GM12878 (cell line): ENCODE results near the gene EPHB1. TPM values are rescaled to one million over a fixed set of nuclear protein-coding genes. Genes with fewer than 3 reads are reported as not detected.

Source experiments
- ATAC-seq: fragments of 200-7000 bp; cut with Tn5 transposase; 3 replicates; pipeline ENCODE4 v1.9.1; 2020; ENCODE audit warnings: mild to moderate bottlenecking, moderate library complexity
- BruUV-seq: library from RNA; stranded (reverse); fragments of 400-500 nt; replicated peaks from 2 replicates; lab custom pipeline; 2021; lab: Mats Ljungman, UMichigan
- CTCF ChIA-PET: fragments of 300-600 bp; sonication (Branson Sonifier 250); formaldehyde crosslinking; extraction: SDS; loops from one replicate; lab custom pipeline; 2021; ENCODE audit warnings: inconsistent platforms; lab: Yijun Ruan, JAX
- POLR2A ChIA-PET: fragments of 350-600 bp; formaldehyde crosslinking; extraction: SDS; loops from one replicate; lab custom pipeline; 2021; ENCODE audit warnings: inconsistent platforms; lab: Charles Lee
- RAD21 ChIA-PET: fragments of 300-600 bp; sonication (Branson Sonifier 250); formaldehyde crosslinking; loops from one replicate; lab custom pipeline; 2023; ENCODE audit warnings: antibody characterized with exemption; ENCODE audit not compliant: unreplicated experiment; lab: Charles Lee
- SMC1A ChIA-PET: fragments of 300-600 bp; sonication (Branson Sonifier 250); formaldehyde crosslinking; loops from one replicate; lab custom pipeline; 2023; ENCODE audit not compliant: unreplicated experiment, uncharacterized antibody; lab: Charles Lee
- DNase-seq: peaks from one replicate; pipeline ENCODE4 v3.0.0-alpha.2; 2011; ENCODE audit warnings: low read depth, low spot score
- FAIRE-seq: peaks from 3 replicates; lab custom pipeline; 2011; peaks lifted over from hg19 to GRCh38; lab: Jason Lieb, UNC
- H2AFZ ChIP-seq: 2 replicates; pipeline ENCODE4 v1.6.0; 2011; ENCODE audit warnings: low read depth, low read length, control low read depth; ENCODE audit not compliant: control insufficient read depth
- H3K27ac ChIP-seq: 2 replicates; pipeline ENCODE4 v1.5.1; 2011; ENCODE audit warnings: control low read depth; ENCODE audit not compliant: control insufficient read depth, insufficient read depth
- H3K27me3 ChIP-seq, 2 experiments: replicated peaks in 1 of 2; 2 replicates each; pipeline versions ENCODE4 v1.6.0 to v1.6.1; 2011; ENCODE audit warnings: low read length in 1 of 2; ENCODE audit not compliant: control insufficient read depth in 2 of 2, insufficient read depth in 2 of 2
- H3K36me3 ChIP-seq, 2 experiments: 2 replicates each; pipeline ENCODE4 v1.5.1; 2011; ENCODE audit warnings: low read length in 1 of 2; ENCODE audit not compliant: control insufficient read depth in 2 of 2, insufficient read depth in 2 of 2
- H3K4me1 ChIP-seq: 2 replicates; pipeline ENCODE4 v1.6.1; 2011; ENCODE audit warnings: mild to moderate bottlenecking, low read length, moderate library complexity, mixed read lengths; ENCODE audit not compliant: control insufficient read depth, insufficient read depth
- H3K4me2 ChIP-seq: 2 replicates; pipeline ENCODE4 v1.6.0; 2011; ENCODE audit warnings: control low read depth; ENCODE audit not compliant: control insufficient read depth, insufficient read depth
- H3K4me3 ChIP-seq: fragments of 200-600 bp; sonication (generic); 2 replicates; pipeline ENCODE4 v1.5.1; 2016
- H3K79me2 ChIP-seq: 2 replicates; pipeline ENCODE4 v1.6.0; 2011; ENCODE audit warnings: low read length; ENCODE audit not compliant: control insufficient read depth, insufficient read depth
- H3K9ac ChIP-seq: 2 replicates; pipeline ENCODE4 v1.8.0; 2011; ENCODE audit warnings: low read length, control low read depth, mixed read lengths; ENCODE audit not compliant: control insufficient read depth, insufficient read depth
- H3K9me3 ChIP-seq: replicated peaks from 3 replicates; pipeline ENCODE4 v1.5.1; 2011; ENCODE audit warnings: mild to moderate bottlenecking, low read length; ENCODE audit not compliant: control insufficient read depth, insufficient read depth
- H4K20me1 ChIP-seq: 2 replicates; pipeline ENCODE4 v1.6.0; 2011; ENCODE audit not compliant: control insufficient read depth, insufficient read depth
- EGR1 ChIP-seq, 2 experiments: IDR thresholded peaks; 1 replicate in 1 of 2; 2 replicates in 1 of 2; pipeline ENCODE4 v1.6.1; 2011 to 2012; ENCODE audit warnings: low read depth in 2 of 2, low read length in 2 of 2, borderline replicate concordance in 1 of 2, mild to moderate bottlenecking in 1 of 2, moderate library complexity in 1 of 2
- GABPA ChIP-seq: IDR thresholded peaks from 2 replicates; pipeline ENCODE4 v1.6.1; 2014; ENCODE audit warnings: antibody characterized with exemption, low read depth, mild to moderate bottlenecking, inconsistent platforms
- NRF1 ChIP-seq: conservative IDR thresholded peaks from 2 replicates; pipeline ENCODE4 v1.6.1; 2011; ENCODE audit warnings: mild to moderate bottlenecking, low read depth, low read length, improper control_type of control experiment
- RB1 ChIP-seq: fragments of 450-650 bp; formaldehyde crosslinking; IDR thresholded peaks from 2 replicates; pipeline ENCODE4 v1.6.1; 2017; ENCODE audit warnings: mild to moderate bottlenecking, borderline replicate concordance
- SMC3 ChIP-seq: IDR thresholded peaks from 2 replicates; pipeline ENCODE4 v1.6.1; 2011; ENCODE audit warnings: low read length, improper control_type of control experiment, borderline replicate concordance
- WGBS: methylation state at CpG from one replicate; pipeline ENCODE4 v1.1.6; 2016; ENCODE audit warnings: low lambda C conversion rate; ENCODE audit not compliant: insufficient replicate concordance, insufficient coverage; ENCODE audit errors: missing lambda C conversion rate; 5-methylcytosine and 5-hydroxymethylcytosine counted together
- in situ Hi-C: fragments of 300-500 bp; cut with MboI; formaldehyde crosslinking; loops from 9 replicates; pipeline ENCODE4 v1.14.3; 2018; ENCODE audit warnings: mixed read lengths
- intact Hi-C: fragments of 100-400 bp; cut with micrococcal nuclease; formaldehyde crosslinking; loops from one replicate; pipeline ENCODE4 v1.14.2; 2022; ENCODE audit not compliant: unreplicated experiment
- polyA plus RNA-seq, 11 experiments: library from polyadenylated mRNA; depleted of rRNA in 4 of 11; unstranded in 6 of 11; stranded (reverse) in 5 of 11; fragments of >200 nt; fragmentation: Nextera tagmentation in 4 of 11; fragmentation: Illumina TruSeq in 1 of 11; extraction: Ambion mirVana in 4 of 11; extraction: Trizol in 1 of 11; gene quantifications; 1 replicate in 1 of 11; 2 replicates in 10 of 11; pipeline versions ENCODE4 v1.2.1 to v1.2.3, GENCODE V29; 2011 to 2016; ENCODE audit warnings: inconsistent platforms in 2 of 11, missing spikeins in 2 of 11, low read depth in 1 of 11
- total RNA-seq, 4 experiments: library from RNA; depleted of rRNA in 3 of 4; stranded (reverse); fragments of >200 nt in 3 of 4; fragmentation: Illumina TruSeq in 1 of 4; extraction: Trizol in 1 of 4; gene quantifications; 2 replicates each; pipeline versions ENCODE4 v1.2.1 to v1.2.3, GENCODE V29; 2013 to 2021
- TF ChIP-seq, protein P1 (sequence below): fragments of 450-650 bp; IDR thresholded peaks from 2 replicates; pipeline ENCODE4 v1.6.1; 2018; ENCODE audit warnings: borderline replicate concordance, mild to moderate bottlenecking; ENCODE audit not compliant: partially characterized antibody

EPHB1 gene
- total and polyA plus RNA-seq, 10 of the 15 experiments (the other 5 are each of a cell fraction or from before 2014, with no cell fraction given) = 0.33 to 23.8 (median 1.2) TPM

- ATAC-seq (no peak), DNase-seq (no peak), FAIRE-seq (no peak)
- H2AFZ ChIP-seq = no peak overlapping the region
- no peaks in the 10 kb centered on the region for H3K27me3 ChIP-seq
- CTCF ChIA-PET = interaction anchor here (0.5 to 1.1 kb wide), 2 partner anchors 11 to 176 kb away, joined by 3 read pairs; no protein-coding TSS in a partner anchor
- POLR2A ChIA-PET = no interaction called here
- TF ChIP-seq SMC3 (no peak), GABPA (no peak), NRF1 (no peak), EGR1 (IDR thresholded peaks at IDR 0.05; ENCODE audit: borderline replicate concordance in 1 of 2, low read depth in 2 of 2, low read length in 2 of 2) (no peak), RB1 (no peak)
- TF ChIP-seq, protein P1, sequence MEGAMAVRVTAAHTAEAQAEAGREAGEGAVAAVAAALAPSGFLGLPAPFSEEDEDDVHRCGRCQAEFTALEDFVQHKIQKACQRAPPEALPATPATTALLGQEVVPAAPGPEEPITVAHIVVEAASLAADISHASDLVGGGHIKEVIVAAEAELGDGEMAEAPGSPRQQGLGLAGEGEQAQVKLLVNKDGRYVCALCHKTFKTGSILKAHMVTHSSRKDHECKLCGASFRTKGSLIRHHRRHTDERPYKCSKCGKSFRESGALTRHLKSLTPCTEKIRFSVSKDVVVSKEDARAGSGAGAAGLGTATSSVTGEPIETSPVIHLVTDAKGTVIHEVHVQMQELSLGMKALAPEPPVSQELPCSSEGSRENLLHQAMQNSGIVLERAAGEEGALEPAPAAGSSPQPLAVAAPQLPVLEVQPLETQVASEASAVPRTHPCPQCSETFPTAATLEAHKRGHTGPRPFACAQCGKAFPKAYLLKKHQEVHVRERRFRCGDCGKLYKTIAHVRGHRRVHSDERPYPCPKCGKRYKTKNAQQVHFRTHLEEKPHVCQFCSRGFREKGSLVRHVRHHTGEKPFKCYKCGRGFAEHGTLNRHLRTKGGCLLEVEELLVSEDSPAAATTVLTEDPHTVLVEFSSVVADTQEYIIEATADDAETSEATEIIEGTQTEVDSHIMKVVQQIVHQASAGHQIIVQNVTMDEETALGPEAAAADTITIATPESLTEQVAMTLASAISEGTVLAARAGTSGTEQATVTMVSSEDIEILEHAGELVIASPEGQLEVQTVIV = no peak
- RAD21 ChIA-PET = no interaction called here
- peaks cover 2 to 4% of the 10 kb centered on the region in 2 experiments; a peak in 3 of 4 replicates for H3K36me3 ChIP-seq
- H4K20me1 ChIP-seq = no peaks in the 10 kb centered on the region
- WGBS = 26% methylated on average over 8 of the region's 8 CpGs
- no TSS peak for BruUV-seq
- no peaks in the 10 kb centered on the region for H3K79me2 ChIP-seq
- in situ Hi-C loops (no loop called here), intact Hi-C loops (no loop called here)
- no peaks in the 10 kb centered on the region for H3K9me3 ChIP-seq
- no peaks in the 10 kb centered on the region for H3K4me1 ChIP-seq
- no peak overlapping the region for H3K4me2 ChIP-seq
- no peak overlapping the region for H3K4me3 ChIP-seq
- no peak overlapping the region for H3K27ac ChIP-seq
- no peak overlapping the region for H3K9ac ChIP-seq
- SMC1A ChIA-PET = interaction anchor here (1.0 kb wide), 1 partner anchor 17 kb away, joined by 3 read pairs; no protein-coding TSS in a partner anchor
These were observed 245.5 kb downstream of the EPHB1 start for GRCh38 chr3:135040321-135041240.
